OCI-LY3 (cell line): Measurements from ENCODE around the gene MGAT4B.

Experiments
- EZH2phosphoT487 ChIP-seq: fragments of 200-600 bp; shearing (Covaris generic); IDR thresholded peaks from 2 replicates; pipeline ENCODE4 v1.6.1; 2018; ENCODE audit warnings: antibody characterized with exemption, mixed run types, low read depth
- TF ChIP-seq, protein P1 (sequence below): fragments of 200-600, 300-600 bp; sonication (generic); IDR thresholded peaks from 2 replicates; pipeline ENCODE4 v1.5.1; 2014; ENCODE audit warnings: antibody characterized with exemption, low read length, low read depth

DNA sequence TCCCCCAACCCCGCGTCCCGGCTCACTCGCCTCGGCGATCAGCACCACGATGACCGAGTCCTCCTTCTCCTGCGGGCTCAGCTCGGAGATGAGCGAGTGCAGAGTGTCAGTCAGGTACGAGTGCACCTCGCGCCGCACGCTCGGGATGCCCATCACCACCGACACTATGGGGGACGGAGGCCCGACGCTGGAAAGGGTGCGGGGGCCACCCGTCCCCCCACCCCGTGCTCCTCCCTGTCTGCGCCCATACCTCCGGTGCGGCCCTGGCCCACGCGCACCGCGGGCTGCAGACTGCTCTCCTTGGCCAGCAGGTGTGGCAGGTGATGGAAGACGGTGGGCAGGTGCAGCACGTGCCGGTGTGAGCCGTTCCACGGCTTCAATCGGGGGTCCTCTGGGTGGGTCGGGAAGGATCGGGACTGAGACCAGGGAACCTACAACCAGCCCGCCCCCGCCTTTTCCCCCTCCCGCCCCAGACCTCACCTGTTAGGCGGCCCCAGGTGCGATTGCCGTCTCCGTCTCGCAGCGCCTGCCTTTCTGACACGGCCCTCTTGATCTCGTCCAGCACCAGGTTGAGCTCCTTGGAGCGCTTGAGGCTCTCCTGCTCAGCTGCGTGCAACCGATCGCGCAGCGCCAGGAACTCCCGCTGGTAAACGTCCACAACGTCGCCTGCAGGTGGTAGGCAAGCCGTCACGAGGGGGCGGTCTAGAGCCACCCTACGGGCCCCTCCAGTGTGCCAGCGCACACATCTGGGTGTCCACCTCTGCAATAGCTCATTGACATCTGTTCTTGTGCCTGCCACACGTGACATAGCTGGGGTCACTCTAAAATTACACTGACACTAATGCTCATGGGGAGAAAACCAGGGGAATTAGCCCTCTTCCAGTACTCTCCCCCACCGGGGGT is 5.1 kb downstream of the MGAT4B start:
- TF ChIP-seq EZH2phosphoT487: no peak
- TF ChIP-seq, protein P1, sequence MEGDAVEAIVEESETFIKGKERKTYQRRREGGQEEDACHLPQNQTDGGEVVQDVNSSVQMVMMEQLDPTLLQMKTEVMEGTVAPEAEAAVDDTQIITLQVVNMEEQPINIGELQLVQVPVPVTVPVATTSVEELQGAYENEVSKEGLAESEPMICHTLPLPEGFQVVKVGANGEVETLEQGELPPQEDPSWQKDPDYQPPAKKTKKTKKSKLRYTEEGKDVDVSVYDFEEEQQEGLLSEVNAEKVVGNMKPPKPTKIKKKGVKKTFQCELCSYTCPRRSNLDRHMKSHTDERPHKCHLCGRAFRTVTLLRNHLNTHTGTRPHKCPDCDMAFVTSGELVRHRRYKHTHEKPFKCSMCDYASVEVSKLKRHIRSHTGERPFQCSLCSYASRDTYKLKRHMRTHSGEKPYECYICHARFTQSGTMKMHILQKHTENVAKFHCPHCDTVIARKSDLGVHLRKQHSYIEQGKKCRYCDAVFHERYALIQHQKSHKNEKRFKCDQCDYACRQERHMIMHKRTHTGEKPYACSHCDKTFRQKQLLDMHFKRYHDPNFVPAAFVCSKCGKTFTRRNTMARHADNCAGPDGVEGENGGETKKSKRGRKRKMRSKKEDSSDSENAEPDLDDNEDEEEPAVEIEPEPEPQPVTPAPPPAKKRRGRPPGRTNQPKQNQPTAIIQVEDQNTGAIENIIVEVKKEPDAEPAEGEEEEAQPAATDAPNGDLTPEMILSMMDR: peak; percentile 71
